ACC112 (cell line): ENCODE measurements around the gene FAM83G.
"Not testable (repeated sequence)": the region's sequence is repeated elsewhere in the genome, so short reads cannot be mapped to it uniquely, and the experiment has no call there.

Experiments used
- H2AFZ ChIP-seq: fragments of 200-600 bp; sonication (generic); one replicate; pipeline ENCODE4 v1.6.0; 2017; ENCODE audit warnings: antibody characterized with exemption, low read length; ENCODE audit not compliant: unreplicated experiment
- H3K27ac ChIP-seq: fragments of 200-600 bp; sonication (generic); 2 replicates; pipeline ENCODE4 v1.5.1; 2014; ENCODE audit warnings: low read depth, mild to moderate bottlenecking, antibody characterized with exemption, low read length, moderate library complexity
- H3K27me3 ChIP-seq: fragments of 200-600 bp; sonication (generic); 2 replicates; pipeline ENCODE4 v1.6.1; 2014; ENCODE audit warnings: mild to moderate bottlenecking, antibody characterized with exemption, low read length, moderate library complexity, mixed read lengths; ENCODE audit not compliant: insufficient read depth
- H3K36me3 ChIP-seq: fragments of 200-600 bp; sonication (generic); 2 replicates; pipeline ENCODE4 v1.6.1; 2016; ENCODE audit warnings: mild to moderate bottlenecking, antibody characterized with exemption, low read length, moderate library complexity, mixed read lengths; ENCODE audit not compliant: insufficient read depth
- H3K4me1 ChIP-seq: fragments of 200-600 bp; sonication (generic); one replicate; pipeline ENCODE4 v1.6.1; 2016; ENCODE audit warnings: low read length, mixed read lengths; ENCODE audit not compliant: insufficient read depth, unreplicated experiment, control insufficient read depth
- H3K4me3 ChIP-seq: fragments of 200-600 bp; sonication (generic); 2 replicates; pipeline ENCODE4 v1.5.1; 2014; ENCODE audit warnings: mild to moderate bottlenecking, low read depth, low read length
- H3K79me2 ChIP-seq: fragments of 200-600 bp; sonication (generic); one replicate; pipeline ENCODE4 v1.6.0; 2016; ENCODE audit warnings: low read length; ENCODE audit not compliant: control insufficient read depth, unreplicated experiment, insufficient read depth

Gene FAM83G

DNA sequence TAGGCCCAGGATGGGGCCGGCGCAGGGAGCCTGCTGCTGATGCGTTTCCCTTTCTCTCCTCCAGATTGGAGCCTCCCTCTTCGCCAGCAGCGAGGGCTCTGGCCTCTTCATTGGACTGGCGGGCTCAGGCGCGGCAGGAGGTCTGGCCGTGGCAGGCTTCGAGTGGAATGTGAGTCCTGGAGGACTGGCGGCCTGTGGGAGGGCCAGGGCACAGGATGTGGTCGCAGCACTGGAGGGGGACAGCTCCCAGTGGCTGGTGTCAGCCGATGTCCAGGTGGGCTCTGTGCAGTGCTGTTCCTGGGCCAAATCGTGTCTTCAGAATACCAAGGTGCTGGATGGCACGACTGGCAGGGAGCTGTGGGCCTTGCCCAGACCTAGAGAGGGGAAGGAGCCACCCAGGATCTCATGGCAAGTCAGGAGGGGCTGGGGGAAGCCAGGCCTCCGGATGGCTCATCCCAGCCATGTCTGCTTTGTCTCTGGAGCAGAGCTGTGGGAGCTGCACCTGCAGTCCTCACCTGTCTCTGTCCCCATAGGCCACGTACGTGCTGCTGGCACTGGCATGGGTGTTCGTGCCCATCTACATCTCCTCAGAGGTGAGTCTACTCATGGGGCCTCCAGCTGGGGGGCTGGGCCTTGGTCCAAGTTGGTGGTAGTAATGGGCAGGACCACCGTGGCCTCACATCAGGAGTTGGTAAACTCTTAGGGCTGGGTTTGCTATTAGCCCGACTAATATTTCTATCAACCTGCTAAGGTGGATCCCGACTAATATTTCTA is 45.3 kb downstream of the FAM83G start:
- H3K27me3 ChIP-seq, result no peaks in the 10 kb centered on the region
- no peak overlapping the region for H2AFZ ChIP-seq
- peaks cover 15% of the 10 kb centered on the region for H3K4me1 ChIP-seq
- no peaks in the 10 kb centered on the region for H3K79me2 ChIP-seq
- H3K27ac ChIP-seq, result no peak overlapping the region
- H3K36me3 ChIP-seq, result no peaks in the 10 kb centered on the region
- no peak overlapping the region for H3K4me3 ChIP-seq

DNA sequence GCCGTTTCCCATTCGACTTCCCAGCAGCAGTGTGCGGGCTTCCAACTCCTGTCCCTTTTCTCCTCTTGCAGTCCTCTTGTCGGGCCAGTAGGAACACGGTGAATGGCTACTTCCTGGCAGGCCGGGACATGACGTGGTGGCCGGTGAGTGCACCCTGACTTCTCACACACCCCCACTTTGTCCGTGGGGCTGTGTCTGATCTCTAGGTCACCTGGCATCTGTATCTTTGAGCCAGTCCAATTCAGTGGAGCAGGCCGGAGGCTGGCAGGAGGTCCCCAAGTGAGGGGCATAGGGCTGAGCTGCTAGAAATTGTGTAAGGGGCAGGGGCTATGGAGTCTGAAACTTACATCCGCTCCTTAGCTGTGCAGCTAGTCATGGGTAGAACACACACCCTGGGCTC is 46.0 kb downstream of the FAM83G start:
- Histone ChIP-seq H3K79me2 (no peaks in the 10 kb centered on the region), H3K36me3 (no peaks in the 10 kb centered on the region), H3K27ac (no peak overlapping the region), H3K4me3 (no peak overlapping the region), H2AFZ (no peak overlapping the region), H3K27me3 (no peaks in the 10 kb centered on the region), H3K4me1 (peaks cover 15% of the 10 kb centered on the region)

GRCh38 chr17:18957831-18958230 is 46.7 kb downstream of the FAM83G start:
- Histone ChIP-seq H3K79me2 (no peaks in the 10 kb centered on the region), H3K36me3 (no peaks in the 10 kb centered on the region), H3K27me3 (no peaks in the 10 kb centered on the region), H3K4me1 (peaks cover 11% of the 10 kb centered on the region), H3K4me3 (no peak overlapping the region), H3K27ac (no peak overlapping the region), H2AFZ (no peak overlapping the region)

DNA sequence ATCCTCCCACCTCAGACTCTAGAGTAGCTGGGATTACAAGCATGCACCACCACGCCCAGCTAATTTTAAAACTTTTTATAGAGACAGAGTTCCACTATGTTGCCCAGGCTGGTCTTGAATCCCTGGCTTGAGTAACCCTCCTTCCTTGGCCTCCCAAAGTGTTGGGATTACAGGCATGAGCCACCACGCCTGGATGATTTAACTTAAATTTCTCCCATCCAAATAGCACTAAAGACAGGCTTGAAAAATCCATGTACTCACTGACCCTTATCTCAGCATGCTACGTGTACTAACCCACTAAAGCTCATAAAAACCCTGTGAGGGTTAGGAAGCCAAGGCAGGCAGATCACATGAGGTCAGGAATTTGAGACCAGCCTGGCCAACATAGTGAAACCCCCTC is 48.0 kb downstream of the FAM83G start:
- Histone ChIP-seq H2AFZ (no peak overlapping the region), H3K4me1 (no peaks in the 10 kb centered on the region), H3K79me2 (no peaks in the 10 kb centered on the region), H3K27me3 (no peaks in the 10 kb centered on the region), H3K27ac (no peak overlapping the region), H3K4me3 (no peak overlapping the region), H3K36me3 (no peaks in the 10 kb centered on the region)

DNA sequence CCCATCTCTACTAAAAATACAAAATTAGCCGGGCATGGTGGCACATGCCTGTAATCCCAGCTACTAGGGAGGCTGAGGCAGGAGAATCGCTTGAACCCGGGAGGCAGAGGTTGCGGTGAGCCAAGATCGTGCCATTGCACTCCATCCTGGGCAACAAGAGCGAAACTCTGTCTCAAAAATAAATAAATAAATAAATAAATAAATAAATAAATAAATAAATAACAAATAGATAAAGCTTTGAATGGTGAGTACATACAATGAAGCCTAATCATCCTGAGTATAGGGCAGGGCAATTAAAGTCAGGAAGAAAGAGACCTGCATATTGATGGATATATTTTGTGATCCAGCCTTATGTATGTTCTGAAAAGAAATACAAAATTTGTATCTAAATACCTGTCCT is 48.5 kb downstream of the FAM83G start:
- not testable (repeated sequence) for H3K36me3 ChIP-seq, H3K27me3 ChIP-seq, H3K4me3 ChIP-seq, H3K79me2 ChIP-seq, H3K4me1 ChIP-seq, H2AFZ ChIP-seq, H3K27ac ChIP-seq

DNA sequence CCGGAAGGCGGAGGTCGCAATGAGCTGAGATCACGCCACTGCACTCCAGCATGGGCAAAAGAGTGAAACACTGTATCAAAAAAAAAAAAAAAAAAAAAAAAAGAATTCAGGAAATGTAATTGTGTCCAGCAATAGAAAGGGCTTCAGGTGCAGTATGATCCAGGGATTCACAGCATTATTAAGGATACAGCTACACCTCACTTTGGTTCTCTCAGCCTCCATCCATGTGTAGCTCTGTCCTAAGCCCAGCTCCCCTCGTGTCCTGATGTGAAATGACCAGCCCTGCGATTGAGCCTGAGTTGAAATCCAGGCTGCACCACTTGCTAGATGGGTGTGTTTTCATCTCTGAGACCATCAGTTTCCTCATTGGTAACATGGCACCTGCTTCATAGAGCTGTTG is 49.6 kb downstream of the FAM83G start:
- Histone ChIP-seq H3K4me1 (no peaks in the 10 kb centered on the region), H2AFZ (no peak overlapping the region), H3K27me3 (peaks cover 9% of the 10 kb centered on the region; the same call in 1 of the 2 replicates), H3K27ac (no peak overlapping the region), H3K36me3 (no peaks in the 10 kb centered on the region), H3K4me3 (no peak overlapping the region), H3K79me2 (no peaks in the 10 kb centered on the region)

- no peaks in the 10 kb centered on the region for H3K36me3 ChIP-seq
- H3K4me1 ChIP-seq, result no peaks in the 10 kb centered on the region
- no peak overlapping the region for H3K4me3 ChIP-seq
- no peak overlapping the region for H3K27ac ChIP-seq
- no peaks in the 10 kb centered on the region for H3K79me2 ChIP-seq
- H2AFZ ChIP-seq, result no peak overlapping the region
- peaks cover 16% of the 10 kb centered on the region for H3K27me3 ChIP-seq
Measured at GRCh38 chr17:18954321-18954720, 50.2 kb downstream of the FAM83G start.

DNA sequence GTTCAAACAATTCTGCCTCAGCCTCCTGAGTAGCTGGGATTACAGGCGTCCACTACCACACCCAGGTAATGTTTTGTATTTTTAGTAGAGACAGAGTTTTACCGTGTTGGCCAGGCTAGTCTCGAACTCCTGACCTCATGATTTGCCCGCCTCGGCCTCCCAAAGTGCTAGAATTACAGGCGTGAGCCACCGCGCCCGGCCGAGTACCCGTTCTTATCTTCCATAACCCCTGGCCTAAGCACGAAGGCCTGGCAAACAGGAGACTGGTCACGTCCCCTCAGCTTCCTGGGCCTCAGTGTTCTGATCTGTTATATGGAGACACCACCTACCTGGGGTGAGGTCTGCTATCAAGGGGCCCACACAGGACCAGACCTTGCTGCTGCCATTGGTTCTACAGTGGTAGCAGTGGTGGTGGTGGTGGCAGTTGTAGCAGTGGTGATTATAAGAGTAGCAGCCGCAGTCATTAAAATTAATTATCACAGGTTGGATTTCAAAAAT is 51.3 kb downstream of the FAM83G start:
- H3K27ac ChIP-seq, result no peak overlapping the region
- peaks cover 17% of the 10 kb centered on the region for H3K27me3 ChIP-seq

DNA sequence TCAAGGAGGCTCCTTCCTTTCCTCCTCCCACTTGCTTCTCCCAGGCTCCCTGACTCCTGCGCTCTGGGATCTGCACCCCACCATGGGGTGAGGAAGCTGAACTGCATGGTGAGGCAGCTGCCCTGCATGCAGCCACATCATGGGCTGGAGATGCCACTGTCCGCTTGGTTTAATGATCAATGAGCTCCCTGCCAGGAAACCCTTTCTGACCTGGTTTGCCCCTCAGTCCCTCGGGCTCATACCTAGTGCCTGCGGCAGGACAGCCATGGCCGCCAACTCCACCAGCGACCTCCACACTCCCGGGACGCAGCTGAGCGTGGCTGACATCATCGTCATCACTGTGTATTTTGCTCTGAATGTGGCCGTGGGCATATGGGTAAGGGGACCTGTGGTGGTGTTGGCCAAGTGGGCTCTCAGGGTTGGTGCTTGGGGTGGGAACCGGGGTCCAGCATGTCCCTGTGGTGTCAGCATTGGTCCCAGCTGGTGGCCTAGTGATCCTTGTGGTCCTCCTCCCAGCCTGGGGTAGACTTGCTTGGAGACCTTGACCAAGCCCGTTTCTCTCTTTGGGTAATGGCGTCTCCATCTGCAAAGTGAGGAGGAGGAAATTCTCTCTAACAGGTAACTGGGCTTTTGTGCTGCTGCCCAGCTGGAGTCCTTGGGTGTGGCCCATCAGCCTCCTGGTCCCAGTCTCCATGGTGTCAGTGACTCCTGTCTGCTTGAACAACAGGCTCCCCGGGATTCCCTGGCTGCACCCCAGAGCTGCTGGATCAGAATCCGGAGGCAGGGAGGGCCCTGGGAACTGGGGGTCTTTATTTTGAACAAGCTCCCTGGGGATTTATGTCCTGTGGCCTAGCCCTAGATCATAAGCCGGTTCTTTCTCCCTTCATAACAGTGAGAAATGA is 52.4 kb downstream of the FAM83G start, which contains the start of gene SLC5A10:
Gene SLC5A10, plus strand, starts transcription at position 225 of the 902 bp plus-strand sequence. Its CDS starts 41 bp downstream, at position 266.
- no peaks in the 10 kb centered on the region for H3K4me1 ChIP-seq
- H3K27me3 ChIP-seq, result peaks cover 20% of the 10 kb centered on the region
- H3K27ac ChIP-seq, result no peak within 1 kb of the TSS
- no peak within 1 kb of the TSS for H2AFZ ChIP-seq
- no peaks in the 10 kb centered on the region for H3K36me3 ChIP-seq
- no peaks in the 10 kb centered on the region for H3K79me2 ChIP-seq
- H3K4me3 ChIP-seq, result no peak within 1 kb of the TSS

More for the DNA sequence above, 51.3 kb downstream of the FAM83G start:
- no peaks in the 10 kb centered on the region for H3K4me1 ChIP-seq
- no peak overlapping the region for H2AFZ ChIP-seq
- no peaks in the 10 kb centered on the region for H3K36me3 ChIP-seq
- no peak overlapping the region for H3K4me3 ChIP-seq
- H3K79me2 ChIP-seq, result no peaks in the 10 kb centered on the region

DNA sequence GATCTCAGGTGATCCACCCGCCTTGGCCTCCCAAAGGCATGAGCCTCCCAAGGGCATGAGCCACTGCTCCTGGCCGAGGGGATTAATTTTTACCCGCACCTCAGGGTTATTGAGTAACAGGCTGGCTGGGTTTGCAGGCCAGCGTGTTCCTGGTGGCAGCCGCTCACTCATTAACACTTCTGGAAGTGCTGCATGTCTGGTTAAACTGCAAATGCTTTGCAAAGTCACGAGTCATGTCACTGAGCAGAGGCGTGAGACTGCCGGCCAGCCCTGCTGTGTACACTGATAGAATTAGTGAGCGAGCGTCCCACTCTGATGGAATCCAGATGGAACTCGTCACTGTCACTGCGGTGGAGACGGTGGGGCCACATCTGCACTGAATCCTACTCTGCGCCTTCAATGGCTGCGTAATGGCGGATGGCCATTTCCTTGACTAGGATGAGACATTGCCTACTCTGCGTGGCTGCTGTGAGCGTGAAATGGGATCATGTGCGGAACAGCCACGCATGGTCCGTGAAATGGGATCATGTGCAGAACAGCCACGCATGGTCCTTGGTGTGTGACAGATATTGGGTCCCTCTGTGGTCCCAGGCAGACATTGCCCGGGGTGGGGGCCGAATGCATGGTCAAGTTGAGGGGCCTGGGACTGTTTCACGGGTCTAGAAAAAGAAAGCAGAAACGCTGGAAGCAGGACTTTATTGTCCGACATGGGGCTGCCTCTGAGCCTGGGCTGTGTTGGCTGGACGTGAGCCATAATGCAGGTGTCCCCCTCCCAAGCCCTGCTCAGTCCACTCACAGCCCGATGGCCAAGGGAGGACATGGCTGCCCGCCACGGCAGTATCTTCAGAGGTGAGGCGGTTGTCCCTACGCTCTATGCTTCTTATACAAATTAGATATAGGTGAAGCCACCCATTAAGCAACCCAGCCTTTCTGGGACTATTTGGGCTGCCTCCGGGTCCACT is 53.3 kb downstream of the FAM83G start:
- no peak overlapping the region for H2AFZ ChIP-seq
- no peaks in the 10 kb centered on the region for H3K36me3 ChIP-seq
- H3K4me1 ChIP-seq, result no peaks in the 10 kb centered on the region
- no peak overlapping the region for H3K27ac ChIP-seq
- no peaks in the 10 kb centered on the region for H3K79me2 ChIP-seq
- H3K4me3 ChIP-seq, result no peak overlapping the region
- peaks cover 24% of the 10 kb centered on the region for H3K27me3 ChIP-seq
